GM03348 (cell line): ENCODE results near the gene MNT.
A peak's percentile ranks its signal among the peaks of the same experiment; 100 is the strongest.

Experiments used
- DNase-seq: peaks from one replicate; pipeline ENCODE4 v3.0.0; 2012; ENCODE audit warnings: low spot score

Gene MNT

GRCh38 chr17:2363851-2364762 is 36.8 kb downstream of the MNT start:
- no peak for DNase-seq

- DNase-seq, result no peak
These were observed 37.5 kb downstream of the MNT start for GRCh38 chr17:2363318-2363717.

- no peak for DNase-seq
These were observed 38.0 kb downstream of the MNT start for GRCh38 chr17:2362881-2363280.

GRCh38 chr17:2362416-2362815 is 38.4 kb downstream of the MNT start:
- no peak for DNase-seq

- DNase-seq, result no peak
These were observed 38.8 kb downstream of the MNT start for GRCh38 chr17:2362016-2362415.

GRCh38 chr17:2361010-2361760 is 39.7 kb downstream of the MNT start:
- no peak for DNase-seq

- DNase-seq, result no peak
These were observed 42.9 kb downstream of the MNT start for GRCh38 chr17:2357931-2358434.

- DNase-seq, result no peak
These were observed 43.6 kb downstream of the MNT start for GRCh38 chr17:2357237-2357636.

GRCh38 chr17:2354311-2354710 is 46.5 kb downstream of the MNT start:
- no peak for DNase-seq

GRCh38 chr17:2351269-2351668 is 49.6 kb downstream of the MNT start:
- no peak for DNase-seq

GRCh38 chr17:2347805-2348685 is 52.8 kb downstream of the MNT start:
- DNase-seq, result peak; percentile 87

- no peak for DNase-seq
These were observed 54.4 kb downstream of the MNT start for GRCh38 chr17:2346475-2346874.

GRCh38 chr17:2344528-2344927 is 56.3 kb downstream of the MNT start:
- DNase-seq, result no peak

GRCh38 chr17:2343421-2343820 is 57.4 kb downstream of the MNT start:
- DNase-seq, result no peak

GRCh38 chr17:2338315-2338657 is 62.6 kb downstream of the MNT start:
- DNase-seq, result peak; percentile 18

GRCh38 chr17:2337544-2338314 is 63.1 kb downstream of the MNT start:
- peak; percentile 93 for DNase-seq

- peak; percentile 89 for DNase-seq
These were observed 63.9 kb downstream of the MNT start, which contains the start of gene SGSM2 for GRCh38 chr17:2336852-2337543. Gene SGSM2 (plus strand): TSS chr17:2337501. CDS start chr17:2337689, 188 bp downstream.

GRCh38 chr17:2336215-2336851 is 64.5 kb downstream of the MNT start, which contains the start of gene TSR1:
Gene TSR1 (minus strand): TSS chr17:2336457. CDS start chr17:2336427, 30 bp downstream.
- DNase-seq, result peak; percentile 99

- DNase-seq, result peak; percentile 27
These were observed 65.1 kb downstream of the MNT start for GRCh38 chr17:2335726-2336214.
